ENCODE measurements around the gene B3GALT5. TPM values are rescaled to one million over a fixed set of nuclear protein-coding genes. Genes with fewer than 3 reads are reported as not detected.

Gene B3GALT5
- total RNA-seq, 2 donors from 2014 or later: 0.14 TPM; not detected in 1

DNA sequence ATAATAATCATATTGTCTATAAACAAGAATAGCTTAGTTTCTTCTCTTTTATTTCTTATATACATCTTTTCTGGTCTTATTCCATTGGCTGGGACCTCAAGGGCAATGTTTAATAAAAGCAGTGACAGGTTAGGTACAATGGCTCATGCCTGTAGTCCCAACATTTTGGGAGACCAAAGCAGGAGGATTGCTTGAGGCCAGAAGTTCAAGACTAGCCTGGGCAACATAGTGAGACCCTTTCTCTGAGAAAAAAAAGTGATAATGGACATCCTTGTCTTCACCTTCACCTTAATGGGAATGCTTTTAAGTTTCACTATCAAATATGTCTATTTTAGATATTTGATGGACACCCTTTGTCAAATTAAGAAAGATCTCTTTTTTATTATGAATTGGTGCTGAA is 8.1 kb downstream of the B3GALT5 start:
- H3K27me3 ChIP-seq (replicated peaks; ENCODE audit: insufficient read depth): no peaks in the 10 kb centered on the region
- H3K36me3 ChIP-seq: no peaks in the 10 kb centered on the region
- peaks cover 2% of the 10 kb centered on the region for H3K9me3 ChIP-seq
- H3K27ac ChIP-seq: no peak overlapping the region
- no peak for DNase-seq (ENCODE audit: low spot score)
- ATAC-seq (ENCODE audit: insufficient number of reproducible peaks, low FRiP score, low read depth): no peak
- no peak overlapping the region for H3K4me3 ChIP-seq
- no peaks in the 10 kb centered on the region for H3K4me1 ChIP-seq (ENCODE audit: control insufficient read depth in 1 of 2, low read depth in 2 of 2)
- TF ChIP-seq, protein P1, sequence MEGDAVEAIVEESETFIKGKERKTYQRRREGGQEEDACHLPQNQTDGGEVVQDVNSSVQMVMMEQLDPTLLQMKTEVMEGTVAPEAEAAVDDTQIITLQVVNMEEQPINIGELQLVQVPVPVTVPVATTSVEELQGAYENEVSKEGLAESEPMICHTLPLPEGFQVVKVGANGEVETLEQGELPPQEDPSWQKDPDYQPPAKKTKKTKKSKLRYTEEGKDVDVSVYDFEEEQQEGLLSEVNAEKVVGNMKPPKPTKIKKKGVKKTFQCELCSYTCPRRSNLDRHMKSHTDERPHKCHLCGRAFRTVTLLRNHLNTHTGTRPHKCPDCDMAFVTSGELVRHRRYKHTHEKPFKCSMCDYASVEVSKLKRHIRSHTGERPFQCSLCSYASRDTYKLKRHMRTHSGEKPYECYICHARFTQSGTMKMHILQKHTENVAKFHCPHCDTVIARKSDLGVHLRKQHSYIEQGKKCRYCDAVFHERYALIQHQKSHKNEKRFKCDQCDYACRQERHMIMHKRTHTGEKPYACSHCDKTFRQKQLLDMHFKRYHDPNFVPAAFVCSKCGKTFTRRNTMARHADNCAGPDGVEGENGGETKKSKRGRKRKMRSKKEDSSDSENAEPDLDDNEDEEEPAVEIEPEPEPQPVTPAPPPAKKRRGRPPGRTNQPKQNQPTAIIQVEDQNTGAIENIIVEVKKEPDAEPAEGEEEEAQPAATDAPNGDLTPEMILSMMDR (IDR thresholded peaks at IDR 0.05): no peak

- Histone ChIP-seq H3K9me3 (peaks cover 2% of the 10 kb centered on the region), H3K36me3 (no peaks in the 10 kb centered on the region), H3K27ac (no peak overlapping the region), H3K4me1 (ENCODE audit: control insufficient read depth in 1 of 2, low read depth in 2 of 2) (no peaks in the 10 kb centered on the region), H3K4me3 (no peak overlapping the region), H3K27me3 (replicated peaks; ENCODE audit: insufficient read depth) (no peaks in the 10 kb centered on the region)
- TF ChIP-seq, protein P1 (IDR thresholded peaks at IDR 0.05): no peak
- DNase-seq (ENCODE audit: low spot score): no peak
- ATAC-seq (ENCODE audit: insufficient number of reproducible peaks, low FRiP score, low read depth): no peak
Observed at GRCh38 chr21:39625211-39625895, 12.6 kb downstream of the B3GALT5 start.

DNA sequence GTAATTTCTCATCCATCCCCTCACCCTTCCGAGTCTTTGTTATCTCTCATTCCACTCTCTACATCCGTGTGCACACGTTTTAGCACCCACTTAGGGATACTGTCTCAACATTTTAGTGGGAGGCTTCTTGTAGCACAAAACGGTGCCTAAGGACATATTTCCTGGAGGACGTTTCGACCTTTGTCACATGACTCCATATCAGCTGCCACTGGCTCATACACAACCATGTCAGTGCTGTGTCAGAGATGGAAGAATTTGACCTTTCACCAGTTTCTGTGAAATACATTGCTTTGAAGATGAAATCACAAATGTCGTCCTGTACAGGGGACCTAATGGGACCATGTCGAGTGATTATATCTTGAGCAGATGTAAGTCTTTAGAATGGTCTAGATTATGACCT is 15.6 kb downstream of the B3GALT5 start:
- ATAC-seq (ENCODE audit: insufficient number of reproducible peaks, low FRiP score, low read depth): no peak
- H3K27ac ChIP-seq: no peak overlapping the region
- no peak overlapping the region for H3K4me3 ChIP-seq
- TF ChIP-seq, protein P1 (IDR thresholded peaks at IDR 0.05): no peak
- DNase-seq (ENCODE audit: low spot score): no peak
- no peaks in the 10 kb centered on the region for H3K4me1 ChIP-seq (ENCODE audit: control insufficient read depth in 1 of 2, low read depth in 2 of 2)
- no peaks in the 10 kb centered on the region for H3K36me3 ChIP-seq
- peaks cover 1% of the 10 kb centered on the region for H3K9me3 ChIP-seq
- no peaks in the 10 kb centered on the region for H3K27me3 ChIP-seq (replicated peaks; ENCODE audit: insufficient read depth)

- TF ChIP-seq, protein P1 (IDR thresholded peaks at IDR 0.05): no peak
- no peaks in the 10 kb centered on the region for H3K27me3 ChIP-seq (replicated peaks; ENCODE audit: insufficient read depth)
- H3K27ac ChIP-seq: no peak overlapping the region
- no peaks in the 10 kb centered on the region for H3K4me1 ChIP-seq (ENCODE audit: control insufficient read depth in 1 of 2, low read depth in 2 of 2)
- no peak for DNase-seq (ENCODE audit: low spot score)
- ATAC-seq (ENCODE audit: insufficient number of reproducible peaks, low FRiP score, low read depth): no peak
- no peaks in the 10 kb centered on the region for H3K36me3 ChIP-seq
- H3K9me3 ChIP-seq: no peaks in the 10 kb centered on the region
- no peak overlapping the region for H3K4me3 ChIP-seq
Observed at GRCh38 chr21:39630191-39630591, 17.5 kb downstream of the B3GALT5 start.

- no peaks in the 10 kb centered on the region for H3K9me3 ChIP-seq
- H3K36me3 ChIP-seq: no peaks in the 10 kb centered on the region
- TF ChIP-seq, protein P1 (IDR thresholded peaks at IDR 0.05): no peak
- DNase-seq (ENCODE audit: low spot score) (no peak), ATAC-seq (ENCODE audit: insufficient number of reproducible peaks, low FRiP score, low read depth) (no peak)
- no peak overlapping the region for H3K4me3 ChIP-seq
- no peaks in the 10 kb centered on the region for H3K4me1 ChIP-seq (ENCODE audit: control insufficient read depth in 1 of 2, low read depth in 2 of 2)
- no peaks in the 10 kb centered on the region for H3K27me3 ChIP-seq (replicated peaks; ENCODE audit: insufficient read depth)
- no peak overlapping the region for H3K27ac ChIP-seq
Observed at GRCh38 chr21:39630827-39631226, 18.1 kb downstream of the B3GALT5 start.

Measured in thoracic aorta (tissue), 2 donors.